ENCODE results near the gene PGBD5.

- TF ChIP-seq RARB (CRISPR knock-in tag; IDR thresholded peaks at IDR 0.05) (no peak), ESRRG (CRISPR knock-in tag; IDR thresholded peaks at IDR 0.05) (no peak)
These were observed 133.3 kb downstream of the PGBD5 start for GRCh38 chr1:230292689-230293389.

All from SK-N-SH treated with all-trans-retinoic acid at 6 μM for 48 hours (cell line).